Peyer's patch (tissue), 4 donors: ENCODE data around the gene COL13A1.

Experiments
- CTCF ChIP-seq, 6 experiments: fragments of 450-650 bp in 4 of 6; fragments of 200-600 bp in 2 of 6; sonication (generic) in 1 of 6; IDR thresholded peaks; one replicate each; pipeline ENCODE4 v1.5.1; 2017 to 2019; ENCODE audit warnings: antibody characterized with exemption in 6 of 6, mild to moderate bottlenecking in 3 of 6, moderate library complexity in 1 of 6
- POLR2A ChIP-seq, 2 donors: fragments of 450-650 bp; IDR thresholded peaks; one replicate each; pipeline ENCODE4 v1.5.1; 2017; ENCODE audit warnings: antibody characterized with exemption in 2 of 2, mild to moderate bottlenecking in 2 of 2, moderate library complexity in 2 of 2

- TF ChIP-seq CTCF (IDR thresholded peaks at IDR 0.05), result no peak
- no peak for TF ChIP-seq POLR2A (IDR thresholded peaks at IDR 0.05)
Observed at GRCh38 chr10:69794673-69795072, 7.0 kb upstream of the COL13A1 start.
